Measurements from ENCODE around the gene TEX14.

Gene TEX14

DNA sequence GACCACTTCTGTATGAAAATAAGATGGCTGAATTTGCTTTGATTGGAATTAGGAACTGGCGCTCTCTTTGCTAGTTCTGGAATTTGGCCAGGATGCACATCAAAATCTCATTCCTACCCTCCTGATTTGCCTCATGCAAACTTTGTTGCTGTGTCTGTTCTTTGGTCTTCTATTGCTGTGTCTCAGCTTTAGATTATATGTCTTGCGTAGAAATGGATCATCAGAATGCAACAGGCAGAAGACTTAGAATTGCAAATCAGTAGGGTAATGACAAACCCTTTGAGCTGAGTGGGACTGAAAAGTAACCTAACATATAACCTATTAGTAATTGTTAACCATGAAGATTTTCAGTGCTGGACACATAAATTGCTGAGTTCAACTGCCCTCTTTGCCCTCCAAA, 30.9 kb upstream of the TEX14 start:
- TF ChIP-seq, protein P1, sequence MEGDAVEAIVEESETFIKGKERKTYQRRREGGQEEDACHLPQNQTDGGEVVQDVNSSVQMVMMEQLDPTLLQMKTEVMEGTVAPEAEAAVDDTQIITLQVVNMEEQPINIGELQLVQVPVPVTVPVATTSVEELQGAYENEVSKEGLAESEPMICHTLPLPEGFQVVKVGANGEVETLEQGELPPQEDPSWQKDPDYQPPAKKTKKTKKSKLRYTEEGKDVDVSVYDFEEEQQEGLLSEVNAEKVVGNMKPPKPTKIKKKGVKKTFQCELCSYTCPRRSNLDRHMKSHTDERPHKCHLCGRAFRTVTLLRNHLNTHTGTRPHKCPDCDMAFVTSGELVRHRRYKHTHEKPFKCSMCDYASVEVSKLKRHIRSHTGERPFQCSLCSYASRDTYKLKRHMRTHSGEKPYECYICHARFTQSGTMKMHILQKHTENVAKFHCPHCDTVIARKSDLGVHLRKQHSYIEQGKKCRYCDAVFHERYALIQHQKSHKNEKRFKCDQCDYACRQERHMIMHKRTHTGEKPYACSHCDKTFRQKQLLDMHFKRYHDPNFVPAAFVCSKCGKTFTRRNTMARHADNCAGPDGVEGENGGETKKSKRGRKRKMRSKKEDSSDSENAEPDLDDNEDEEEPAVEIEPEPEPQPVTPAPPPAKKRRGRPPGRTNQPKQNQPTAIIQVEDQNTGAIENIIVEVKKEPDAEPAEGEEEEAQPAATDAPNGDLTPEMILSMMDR (conservative IDR thresholded peaks at IDR 0.05; ENCODE audit: low read depth, low read length), result no peak
- H3K4me3 ChIP-seq (ENCODE audit: low read length), result no peak overlapping the region
- DNase-seq (ENCODE audit: low read depth), result no peak

DNA sequence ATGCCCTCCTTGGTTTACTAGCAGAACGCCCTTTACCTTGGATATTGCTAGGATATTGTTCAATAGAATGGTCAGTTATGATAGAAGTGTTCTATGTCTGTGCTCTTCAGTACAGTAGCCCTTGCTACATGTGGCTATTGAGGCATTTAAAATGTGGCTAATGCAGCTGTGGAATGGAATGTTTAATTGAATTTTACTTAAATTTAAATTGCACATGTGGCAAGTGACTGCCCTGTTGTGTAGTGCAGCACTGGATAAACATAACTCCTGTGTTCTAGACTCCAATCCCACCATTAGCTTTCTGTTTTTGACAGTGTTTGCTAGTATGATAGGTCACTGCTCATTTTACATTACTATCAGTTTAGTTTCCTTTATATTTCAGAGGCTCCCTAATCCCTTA, 30.4 kb upstream of the TEX14 start:
- DNase-seq (ENCODE audit: low read depth), result no peak
- TF ChIP-seq, protein P1 (conservative IDR thresholded peaks at IDR 0.05; ENCODE audit: low read depth, low read length), result no peak
- H3K4me3 ChIP-seq (ENCODE audit: low read length), result no peak overlapping the region

DNA sequence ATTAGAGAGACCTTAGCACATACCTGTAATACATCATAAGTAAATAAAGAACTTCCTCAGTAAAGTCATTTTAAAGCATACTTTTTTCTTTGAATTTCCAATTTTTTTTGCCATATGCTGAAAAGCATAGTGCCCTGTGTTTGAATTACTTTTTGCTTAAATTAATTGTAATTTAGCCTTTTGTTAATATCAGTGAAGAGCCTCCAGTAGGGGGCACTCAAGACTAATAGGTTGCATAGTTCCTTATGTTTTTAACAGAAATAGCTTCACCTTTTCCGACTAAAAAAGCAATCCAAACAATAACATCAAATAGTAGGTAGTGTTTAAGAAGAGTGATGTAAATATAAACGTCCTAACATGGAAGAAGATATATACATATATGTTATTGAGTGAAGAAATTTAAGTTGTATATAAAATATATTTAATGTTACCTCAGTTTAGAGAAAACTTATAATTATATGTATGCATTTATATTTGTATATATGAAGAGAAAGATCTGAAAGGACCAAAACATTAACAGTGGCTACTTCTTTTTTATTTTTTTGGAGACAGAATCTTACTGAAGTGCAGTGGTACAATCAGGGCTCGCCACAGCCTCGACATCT, 19.2 kb upstream of the TEX14 start:
- H3K4me3 ChIP-seq (ENCODE audit: low read length), result no peak overlapping the region
- TF ChIP-seq, protein P1 (conservative IDR thresholded peaks at IDR 0.05; ENCODE audit: low read depth, low read length), result peak; percentile 64
- no peak for DNase-seq (ENCODE audit: low read depth)

DNA sequence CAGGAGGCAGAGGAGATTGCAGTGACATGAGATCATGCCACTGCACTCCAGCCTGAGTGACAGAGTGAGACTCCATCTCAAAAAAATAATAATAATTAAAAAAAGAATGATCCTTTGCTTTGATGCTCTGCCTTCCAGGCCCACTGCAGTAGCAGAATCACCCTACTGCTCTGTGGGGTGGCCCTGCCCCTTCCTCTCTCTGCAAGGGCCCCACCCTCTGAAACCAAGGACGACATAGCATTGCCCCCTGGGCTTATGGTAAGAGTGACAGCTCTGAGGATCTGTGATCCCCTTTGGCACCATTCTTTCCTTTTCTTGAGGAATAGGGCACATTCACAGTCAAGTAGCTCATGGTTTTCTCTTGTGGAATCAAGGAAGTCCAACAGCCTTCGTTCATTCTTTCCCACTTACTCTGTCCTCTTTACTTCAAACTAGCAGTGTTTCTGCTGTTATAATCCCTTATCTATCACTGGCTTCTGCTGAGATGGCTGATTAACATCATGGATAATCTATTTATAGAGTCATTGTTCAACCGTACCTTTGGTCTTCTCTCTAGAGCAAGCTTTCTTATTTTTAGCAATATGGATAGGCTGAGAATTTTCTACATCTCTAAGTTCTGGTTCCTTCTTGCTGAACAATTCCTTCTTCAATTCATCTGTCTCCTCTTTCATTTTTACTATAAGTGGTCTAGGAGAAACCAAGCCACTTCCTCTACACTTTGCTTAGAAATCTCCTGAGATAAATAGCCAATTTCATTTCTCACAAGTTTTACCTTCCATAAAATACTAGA, 14.7 kb upstream of the TEX14 start:
- no peak overlapping the region for H3K4me3 ChIP-seq (ENCODE audit: low read length)
- DNase-seq (ENCODE audit: low read depth), result no peak
- TF ChIP-seq, protein P1 (conservative IDR thresholded peaks at IDR 0.05; ENCODE audit: low read depth, low read length), result no peak

DNA sequence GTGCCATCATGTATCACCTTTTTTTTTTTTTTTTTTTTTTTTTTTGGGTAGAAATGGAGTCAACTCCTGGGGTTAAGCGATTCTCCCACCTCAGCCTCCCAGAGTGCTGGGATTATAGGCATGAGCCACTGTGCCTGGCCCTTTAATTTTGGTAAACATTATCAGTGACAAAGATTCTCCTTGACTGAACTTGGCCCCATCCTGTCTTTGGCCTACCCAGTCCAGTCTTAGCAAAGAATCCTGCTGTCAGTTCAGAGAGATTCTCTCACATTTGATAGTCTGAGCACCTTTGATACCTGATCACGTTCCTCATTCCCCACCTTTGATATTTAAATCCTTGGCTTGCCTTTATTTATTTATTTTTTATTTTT, 12.1 kb upstream of the TEX14 start:
- no peak overlapping the region for H3K4me3 ChIP-seq (ENCODE audit: low read length)
- DNase-seq (ENCODE audit: low read depth), result no peak
- TF ChIP-seq, protein P1 (conservative IDR thresholded peaks at IDR 0.05; ENCODE audit: low read depth, low read length), result no peak

DNA sequence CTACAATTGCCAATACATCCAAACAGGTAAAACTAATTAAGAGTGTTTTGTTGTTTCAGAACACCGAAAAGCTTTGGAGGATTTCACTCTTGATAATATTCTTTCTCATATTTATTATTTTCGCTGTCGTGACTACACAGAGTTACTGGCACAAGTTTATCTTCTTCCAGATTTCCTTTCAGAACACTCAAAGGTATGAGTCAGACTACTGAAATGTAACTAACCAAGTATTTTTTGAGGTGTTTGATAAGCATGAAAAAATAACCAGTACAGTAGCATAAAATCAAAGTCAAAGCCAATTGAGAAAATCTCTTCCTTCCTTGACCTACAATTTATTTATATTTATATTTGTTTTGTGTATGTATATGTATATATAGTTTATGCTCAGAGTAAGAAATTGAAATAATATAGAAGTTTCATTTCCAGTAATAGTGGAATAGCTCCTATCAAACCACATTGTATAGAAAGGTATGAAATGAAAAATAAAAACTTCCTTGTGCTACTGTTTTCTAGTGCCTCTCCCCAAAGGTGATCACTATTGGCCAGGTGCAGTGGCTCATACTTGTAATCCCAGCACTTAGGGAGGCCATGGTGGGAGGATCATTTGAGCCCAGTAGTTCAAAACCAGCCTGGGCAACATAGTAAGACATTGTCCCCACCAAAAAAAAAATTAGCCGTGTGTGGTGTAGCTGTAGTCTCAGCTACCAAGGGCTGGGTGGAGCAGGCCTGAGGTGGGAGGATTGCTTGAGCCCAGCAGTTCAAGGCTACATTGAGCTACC, 11.5 kb upstream of the TEX14 start:
- TF ChIP-seq, protein P1 (conservative IDR thresholded peaks at IDR 0.05; ENCODE audit: low read depth, low read length), result no peak
- H3K4me3 ChIP-seq (ENCODE audit: low read length), result no peak overlapping the region
- DNase-seq (ENCODE audit: low read depth), result no peak
